Activated naive CD4-positive, alpha-beta T cell treated with anti-CD3 and anti-CD28 coated beads, Interleukin-2, amount 50 U/mL, for 24 hours (primary cell): Measurements from ENCODE around the gene MYO7A.

ENCODE experiments used
- H3K27ac Mint-ChIP-seq: one replicate; pipeline ENCODE4 v1.8.0; 2021; ENCODE audit warnings: mild to moderate bottlenecking, mixed read lengths
- H3K27me3 Mint-ChIP-seq: one replicate; pipeline ENCODE4 v1.8.0; 2021; ENCODE audit warnings: mixed read lengths
- H3K36me3 Mint-ChIP-seq: one replicate; pipeline ENCODE4 v1.8.0; 2021; ENCODE audit warnings: mixed read lengths
- H3K4me1 Mint-ChIP-seq: one replicate; pipeline ENCODE4 v1.8.0; 2021; ENCODE audit warnings: mixed read lengths
- H3K4me3 Mint-ChIP-seq: one replicate; pipeline ENCODE4 v1.8.0; 2021; ENCODE audit warnings: mild to moderate bottlenecking, mixed read lengths
- H3K9me3 Mint-ChIP-seq: one replicate; pipeline ENCODE4 v1.8.0; 2021; ENCODE audit warnings: mixed read lengths

MYO7A gene

GRCh38 chr11:77142091-77142975 lies 14.3 kb downstream of the MYO7A start:
- Mint-ChIP-seq H3K9me3 (no peaks in the 10 kb centered on the region), H3K36me3 (no peaks in the 10 kb centered on the region), H3K4me1 (peaks cover 4% of the 10 kb centered on the region), H3K27me3 (peaks cover 7% of the 10 kb centered on the region), H3K4me3 (no peak overlapping the region), H3K27ac (no peak overlapping the region)

- peak overlapping the region; percentile 9 for H3K27ac Mint-ChIP-seq
- no peaks in the 10 kb centered on the region for H3K9me3 Mint-ChIP-seq
- peaks cover 9% of the 10 kb centered on the region for H3K4me1 Mint-ChIP-seq
- no peak overlapping the region for H3K4me3 Mint-ChIP-seq
- H3K36me3 Mint-ChIP-seq: no peaks in the 10 kb centered on the region
- peaks cover 7% of the 10 kb centered on the region for H3K27me3 Mint-ChIP-seq
Observed at GRCh38 chr11:77143405-77144020, 15.5 kb downstream of the MYO7A start.

- H3K4me3 Mint-ChIP-seq: no peak overlapping the region
- no peaks in the 10 kb centered on the region for H3K9me3 Mint-ChIP-seq
- H3K27me3 Mint-ChIP-seq: peaks cover 2% of the 10 kb centered on the region
- H3K36me3 Mint-ChIP-seq: no peaks in the 10 kb centered on the region
- H3K4me1 Mint-ChIP-seq: peaks cover 9% of the 10 kb centered on the region
- no peak overlapping the region for H3K27ac Mint-ChIP-seq
Observed at GRCh38 chr11:77144196-77144856, 16.3 kb downstream of the MYO7A start.

GRCh38 chr11:77144857-77145428 lies 16.9 kb downstream of the MYO7A start:
- no peak overlapping the region for H3K4me3 Mint-ChIP-seq
- no peak overlapping the region for H3K27ac Mint-ChIP-seq
- H3K4me1 Mint-ChIP-seq: peaks cover 9% of the 10 kb centered on the region
- H3K36me3 Mint-ChIP-seq: no peaks in the 10 kb centered on the region
- no peaks in the 10 kb centered on the region for H3K9me3 Mint-ChIP-seq
- H3K27me3 Mint-ChIP-seq: no peaks in the 10 kb centered on the region

- Mint-ChIP-seq H3K4me3 (no peak overlapping the region), H3K27me3 (no peaks in the 10 kb centered on the region)
Observed at GRCh38 chr11:77146261-77147035, 18.4 kb downstream of the MYO7A start.

GRCh38 chr11:77147036-77147315 lies 18.9 kb downstream of the MYO7A start:
- Mint-ChIP-seq H3K27me3 (no peaks in the 10 kb centered on the region), H3K9me3 (no peaks in the 10 kb centered on the region), H3K4me1 (peaks cover 15% of the 10 kb centered on the region), H3K36me3 (no peaks in the 10 kb centered on the region), H3K27ac (no peak overlapping the region), H3K4me3 (no peak overlapping the region)

More at GRCh38 chr11:77146261-77147035, 18.4 kb downstream of the MYO7A start:
- Mint-ChIP-seq H3K4me1 (peaks cover 12% of the 10 kb centered on the region), H3K27ac (no peak overlapping the region), H3K36me3 (no peaks in the 10 kb centered on the region), H3K9me3 (no peaks in the 10 kb centered on the region)

GRCh38 chr11:77147668-77148321 lies 19.7 kb downstream of the MYO7A start:
- H3K36me3 Mint-ChIP-seq: no peaks in the 10 kb centered on the region
- no peaks in the 10 kb centered on the region for H3K27me3 Mint-ChIP-seq
- H3K27ac Mint-ChIP-seq: no peak overlapping the region
- peak overlapping the region; percentile 46 for H3K4me3 Mint-ChIP-seq
- H3K4me1 Mint-ChIP-seq: peaks cover 21% of the 10 kb centered on the region
- no peaks in the 10 kb centered on the region for H3K9me3 Mint-ChIP-seq

- no peaks in the 10 kb centered on the region for H3K27me3 Mint-ChIP-seq
- no peaks in the 10 kb centered on the region for H3K36me3 Mint-ChIP-seq
- peaks cover 26% of the 10 kb centered on the region for H3K4me1 Mint-ChIP-seq
- H3K4me3 Mint-ChIP-seq: no peak overlapping the region
- H3K9me3 Mint-ChIP-seq: no peaks in the 10 kb centered on the region
- H3K27ac Mint-ChIP-seq: no peak overlapping the region
Observed at GRCh38 chr11:77148963-77149715, 21.1 kb downstream of the MYO7A start.

GRCh38 chr11:77149716-77150392 lies 21.8 kb downstream of the MYO7A start:
- Mint-ChIP-seq H3K9me3 (no peaks in the 10 kb centered on the region), H3K27me3 (no peaks in the 10 kb centered on the region), H3K27ac (peak overlapping the region; percentile 68), H3K4me1 (peaks cover 26% of the 10 kb centered on the region), H3K36me3 (no peaks in the 10 kb centered on the region), H3K4me3 (no peak overlapping the region)

- H3K4me1 Mint-ChIP-seq: peaks cover 26% of the 10 kb centered on the region
- no peaks in the 10 kb centered on the region for H3K36me3 Mint-ChIP-seq
- no peak overlapping the region for H3K4me3 Mint-ChIP-seq
- no peaks in the 10 kb centered on the region for H3K27me3 Mint-ChIP-seq
- no peaks in the 10 kb centered on the region for H3K9me3 Mint-ChIP-seq
- no peak overlapping the region for H3K27ac Mint-ChIP-seq
Observed at GRCh38 chr11:77150836-77151235, 22.8 kb downstream of the MYO7A start.

- peaks cover 26% of the 10 kb centered on the region for H3K4me1 Mint-ChIP-seq
- H3K36me3 Mint-ChIP-seq: no peaks in the 10 kb centered on the region
- no peaks in the 10 kb centered on the region for H3K9me3 Mint-ChIP-seq
- no peak overlapping the region for H3K27ac Mint-ChIP-seq
- no peaks in the 10 kb centered on the region for H3K27me3 Mint-ChIP-seq
- no peak overlapping the region for H3K4me3 Mint-ChIP-seq
Observed at GRCh38 chr11:77151804-77152509, 23.9 kb downstream of the MYO7A start.

GRCh38 chr11:77152846-77153245 lies 24.8 kb downstream of the MYO7A start:
- no peaks in the 10 kb centered on the region for H3K36me3 Mint-ChIP-seq
- H3K4me3 Mint-ChIP-seq: no peak overlapping the region
- H3K27ac Mint-ChIP-seq: no peak overlapping the region
- no peaks in the 10 kb centered on the region for H3K27me3 Mint-ChIP-seq
- H3K9me3 Mint-ChIP-seq: no peaks in the 10 kb centered on the region
- H3K4me1 Mint-ChIP-seq: peaks cover 26% of the 10 kb centered on the region
